Adipocyte (in vitro differentiated cells): ENCODE data around the gene DPYD.

Source experiments
- DNase-seq: peaks from one replicate; pipeline ENCODE4 v3.0.0-alpha.2; 2015; ENCODE audit warnings: low read depth
- H3K27me3 ChIP-seq: replicated peaks from 2 replicates; pipeline ENCODE4 v1.7.0; 2013; ENCODE audit warnings: mild to moderate bottlenecking, low read length, moderate library complexity; ENCODE audit not compliant: control insufficient read depth, insufficient read depth
- H3K36me3 ChIP-seq: 2 replicates; pipeline ENCODE4 v1.7.0; 2013; ENCODE audit warnings: low read length, mild to moderate bottlenecking, moderate library complexity; ENCODE audit not compliant: control insufficient read depth, insufficient read depth, severe bottlenecking
- H3K4me1 ChIP-seq: 2 replicates; pipeline ENCODE4 v1.7.0; 2013; ENCODE audit warnings: mild to moderate bottlenecking, low read length, moderate library complexity; ENCODE audit not compliant: control insufficient read depth, insufficient read depth
- H3K4me3 ChIP-seq: 2 replicates; pipeline ENCODE4 v1.7.0; 2013; ENCODE audit warnings: mild to moderate bottlenecking, low read length, moderate library complexity
- H3K9ac ChIP-seq: 2 replicates; pipeline ENCODE4 v1.7.0; 2013; ENCODE audit warnings: mild to moderate bottlenecking, low read length, moderate library complexity
- H3K9me3 ChIP-seq: 2 replicates; pipeline ENCODE4 v1.7.0; 2013; ENCODE audit warnings: mild to moderate bottlenecking, low read length, moderate library complexity; ENCODE audit not compliant: control insufficient read depth

The DPYD gene

GRCh38 chr1:97034651-97035050, 886.2 kb downstream of the DPYD start:
- H3K9ac ChIP-seq = no peak overlapping the region
- no peaks in the 10 kb centered on the region for H3K4me1 ChIP-seq
- H3K9me3 ChIP-seq = peaks cover 10% of the 10 kb centered on the region
- H3K36me3 ChIP-seq = no peaks in the 10 kb centered on the region
- H3K4me3 ChIP-seq = no peak overlapping the region
- no peak for DNase-seq
- H3K27me3 ChIP-seq = no peaks in the 10 kb centered on the region

GRCh38 chr1:97033949-97034348, 886.9 kb downstream of the DPYD start:
- no peak for DNase-seq

More at GRCh38 chr1:97033949-97034348, 886.9 kb downstream of the DPYD start:
- H3K9me3 ChIP-seq = peaks cover 3% of the 10 kb centered on the region
- no peak overlapping the region for H3K4me3 ChIP-seq
- H3K36me3 ChIP-seq = no peaks in the 10 kb centered on the region
- no peaks in the 10 kb centered on the region for H3K4me1 ChIP-seq
- no peaks in the 10 kb centered on the region for H3K27me3 ChIP-seq
- H3K9ac ChIP-seq = no peak overlapping the region
